Measurements from ENCODE around the gene TP53BP1. TPM values are rescaled to one million over a fixed set of nuclear protein-coding genes. Genes with fewer than 3 reads are reported as not detected.

TP53BP1 gene
- total and polyA plus RNA-seq, 2 donors = 17.5 to 29.8 TPM

DNA sequence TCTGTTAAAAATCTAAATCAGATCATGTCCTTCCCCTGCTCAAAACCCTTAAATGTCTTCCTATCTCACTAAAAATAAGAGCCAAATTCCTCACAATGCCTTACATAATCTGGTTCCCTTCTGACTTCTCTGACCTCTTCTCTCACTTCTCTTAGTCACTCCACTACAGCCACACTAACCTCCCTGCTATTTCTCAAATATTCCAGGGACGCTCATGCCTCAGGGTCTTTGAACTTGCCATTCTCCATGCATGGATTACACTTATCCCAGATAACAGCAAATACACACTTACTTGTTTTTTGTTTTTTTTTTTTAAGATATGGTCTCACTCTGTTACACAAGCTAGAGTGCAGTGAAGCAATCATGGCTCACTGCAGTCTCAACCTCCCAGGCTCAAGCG, 8.5 kb downstream of the TP53BP1 start:
- Histone ChIP-seq H3K4me1 (ENCODE audit: control insufficient read depth in 2 of 2, insufficient read depth in 2 of 2, low read length in 2 of 2) (peaks cover 4 to 7% of the 10 kb centered on the region in 2 donors), H3K27ac (ENCODE audit: low read depth in 1 of 2, low read length in 1 of 2) (no peak overlapping the region), H3K9me3 (ENCODE audit: control insufficient read depth in 2 of 2, insufficient read depth in 1 of 2, low read length in 1 of 2) (no peaks in the 10 kb centered on the region), H3K36me3 (ENCODE audit: control insufficient read depth in 2 of 2, insufficient read depth in 2 of 2, low read length in 1 of 2) (peaks cover 4 to 10% of the 10 kb centered on the region in 2 donors), H3K27me3 (ENCODE audit: control insufficient read depth in 2 of 2, insufficient read depth in 1 of 2, low read length in 1 of 2) (no peaks in the 10 kb centered on the region), H3K4me3 (ENCODE audit: low read length in 2 of 2) (no peak overlapping the region)
- over 99% methylated on average over 2 of the region's 2 CpGs for WGBS
- DNase-seq (ENCODE audit: low read depth in 6 of 9, low spot score in 9 of 9) = no peak

GRCh38 chr15:43483297-43484128, 9.4 kb downstream of the TP53BP1 start:
- DNase-seq (ENCODE audit: low read depth in 6 of 9, low spot score in 9 of 9) = peak in 1 of 9 donors; percentile 54
- no peaks in the 10 kb centered on the region for H3K27me3 ChIP-seq (ENCODE audit: control insufficient read depth in 2 of 2, insufficient read depth in 1 of 2, low read length in 1 of 2)
- H3K4me1 ChIP-seq (ENCODE audit: control insufficient read depth in 2 of 2, insufficient read depth in 2 of 2, low read length in 2 of 2) = no peaks in the 10 kb centered on the region
- no peak overlapping the region for H3K27ac ChIP-seq (ENCODE audit: low read depth in 1 of 2, low read length in 1 of 2)
- H3K36me3 ChIP-seq (ENCODE audit: control insufficient read depth in 2 of 2, insufficient read depth in 2 of 2, low read length in 1 of 2) = peaks cover 12 to 18% of the 10 kb centered on the region in 2 donors
- 96% methylated on average over 4 of the region's 4 CpGs for WGBS
- H3K4me3 ChIP-seq (ENCODE audit: low read length in 2 of 2) = no peak overlapping the region
- no peaks in the 10 kb centered on the region for H3K9me3 ChIP-seq (ENCODE audit: control insufficient read depth in 2 of 2, insufficient read depth in 1 of 2, low read length in 1 of 2)

DNA sequence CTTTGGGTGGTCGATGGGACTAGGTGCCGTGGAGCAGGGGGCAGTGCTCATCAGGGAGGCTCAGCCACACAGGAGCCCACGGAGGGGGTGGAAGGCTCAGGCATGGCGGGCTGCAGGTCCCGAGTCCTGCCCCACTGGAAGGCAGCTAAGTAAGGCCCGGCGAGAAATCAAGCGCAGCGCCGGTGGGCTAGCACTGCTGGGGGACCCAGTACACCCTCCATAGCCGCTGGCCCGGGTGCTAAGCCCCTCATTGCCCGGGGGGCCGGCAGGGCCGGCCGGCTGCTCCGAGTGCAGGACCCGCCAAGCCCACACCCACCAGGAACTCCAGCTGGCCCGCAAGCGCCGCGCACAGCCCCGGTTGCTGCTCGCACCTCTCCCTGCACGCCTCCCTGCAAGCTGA, 19.1 kb downstream of the TP53BP1 start:
- H3K9me3 ChIP-seq (ENCODE audit: control insufficient read depth in 2 of 2, insufficient read depth in 1 of 2, low read length in 1 of 2) = no peaks in the 10 kb centered on the region
- H3K27ac ChIP-seq (ENCODE audit: low read depth in 1 of 2, low read length in 1 of 2) = no peak overlapping the region
- H3K36me3 ChIP-seq (ENCODE audit: control insufficient read depth in 2 of 2, insufficient read depth in 2 of 2, low read length in 1 of 2) = peaks cover 40 to 57% of the 10 kb centered on the region in 2 donors
- no peaks in the 10 kb centered on the region for H3K4me1 ChIP-seq (ENCODE audit: control insufficient read depth in 2 of 2, insufficient read depth in 2 of 2, low read length in 2 of 2)
- 98% methylated on average over 25 of the region's 25 CpGs for WGBS
- no peak overlapping the region for H3K4me3 ChIP-seq (ENCODE audit: low read length in 2 of 2)
- no peak for DNase-seq (ENCODE audit: low read depth in 6 of 9, low spot score in 9 of 9)
- H3K27me3 ChIP-seq (ENCODE audit: control insufficient read depth in 2 of 2, insufficient read depth in 1 of 2, low read length in 1 of 2) = no peaks in the 10 kb centered on the region

DNA sequence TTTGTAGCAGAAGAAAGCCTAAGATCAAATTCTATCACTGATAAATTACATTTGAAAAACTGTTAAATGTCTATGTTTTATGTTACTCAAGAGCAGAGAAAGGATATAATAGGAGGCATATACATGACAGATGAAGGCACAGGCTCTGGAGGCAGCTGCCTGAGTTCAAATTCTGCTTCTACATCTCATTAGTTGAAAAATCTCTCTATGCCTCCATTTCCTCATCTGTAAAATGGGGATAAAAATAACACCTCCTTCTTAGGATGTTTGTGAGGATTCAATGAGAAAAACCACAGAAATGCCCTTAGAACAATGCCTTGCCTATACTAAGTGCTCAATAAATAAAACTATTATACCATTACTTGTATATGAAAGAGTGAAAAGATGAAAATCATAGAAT, 21.0 kb downstream of the TP53BP1 start:
- no peak overlapping the region for H3K4me3 ChIP-seq (ENCODE audit: low read length in 2 of 2)
- H3K36me3 ChIP-seq (ENCODE audit: control insufficient read depth in 2 of 2, insufficient read depth in 2 of 2, low read length in 1 of 2) = peaks cover 45 to 57% of the 10 kb centered on the region in 2 donors

GRCh38 chr15:43469867-43470266, 23.1 kb downstream of the TP53BP1 start:
- H3K27ac ChIP-seq (ENCODE audit: low read depth in 1 of 2, low read length in 1 of 2) = no peak overlapping the region
- no peaks in the 10 kb centered on the region for H3K9me3 ChIP-seq (ENCODE audit: control insufficient read depth in 2 of 2, insufficient read depth in 1 of 2, low read length in 1 of 2)
- 98% methylated on average over 3 of the region's 3 CpGs for WGBS
- no peaks in the 10 kb centered on the region for H3K27me3 ChIP-seq (ENCODE audit: control insufficient read depth in 2 of 2, insufficient read depth in 1 of 2, low read length in 1 of 2)
- H3K36me3 ChIP-seq (ENCODE audit: control insufficient read depth in 2 of 2, insufficient read depth in 2 of 2, low read length in 1 of 2) = peaks cover 39 to 44% of the 10 kb centered on the region in 2 donors
- DNase-seq (ENCODE audit: low read depth in 6 of 9, low spot score in 9 of 9) = no peak
- H3K4me1 ChIP-seq (ENCODE audit: control insufficient read depth in 2 of 2, insufficient read depth in 2 of 2, low read length in 2 of 2) = no peaks in the 10 kb centered on the region
- H3K4me3 ChIP-seq (ENCODE audit: low read length in 2 of 2) = no peak overlapping the region

More for the DNA sequence above, 21.0 kb downstream of the TP53BP1 start:
- Histone ChIP-seq H3K27me3 (ENCODE audit: control insufficient read depth in 2 of 2, insufficient read depth in 1 of 2, low read length in 1 of 2) (no peaks in the 10 kb centered on the region), H3K4me1 (ENCODE audit: control insufficient read depth in 2 of 2, insufficient read depth in 2 of 2, low read length in 2 of 2) (no peaks in the 10 kb centered on the region), H3K27ac (ENCODE audit: low read depth in 1 of 2, low read length in 1 of 2) (no peak overlapping the region), H3K9me3 (ENCODE audit: control insufficient read depth in 2 of 2, insufficient read depth in 1 of 2, low read length in 1 of 2) (no peaks in the 10 kb centered on the region)
- no peak for DNase-seq (ENCODE audit: low read depth in 6 of 9, low spot score in 9 of 9)

- Histone ChIP-seq H3K27ac (ENCODE audit: low read depth in 1 of 2, low read length in 1 of 2) (no peak overlapping the region), H3K9me3 (ENCODE audit: control insufficient read depth in 2 of 2, insufficient read depth in 1 of 2, low read length in 1 of 2) (no peaks in the 10 kb centered on the region), H3K4me3 (ENCODE audit: low read length in 2 of 2) (no peak overlapping the region), H3K36me3 (ENCODE audit: control insufficient read depth in 2 of 2, insufficient read depth in 2 of 2, low read length in 1 of 2) (peaks cover 33 to 39% of the 10 kb centered on the region in 2 donors), H3K4me1 (ENCODE audit: control insufficient read depth in 2 of 2, insufficient read depth in 2 of 2, low read length in 2 of 2) (no peaks in the 10 kb centered on the region), H3K27me3 (ENCODE audit: control insufficient read depth in 2 of 2, insufficient read depth in 1 of 2, low read length in 1 of 2) (no peaks in the 10 kb centered on the region)
- no peak for DNase-seq (ENCODE audit: low read depth in 6 of 9, low spot score in 9 of 9)
- 75% methylated on average over 2 of the region's 2 CpGs for WGBS
Observed at GRCh38 chr15:43465100-43465499, 27.9 kb downstream of the TP53BP1 start.

DNA sequence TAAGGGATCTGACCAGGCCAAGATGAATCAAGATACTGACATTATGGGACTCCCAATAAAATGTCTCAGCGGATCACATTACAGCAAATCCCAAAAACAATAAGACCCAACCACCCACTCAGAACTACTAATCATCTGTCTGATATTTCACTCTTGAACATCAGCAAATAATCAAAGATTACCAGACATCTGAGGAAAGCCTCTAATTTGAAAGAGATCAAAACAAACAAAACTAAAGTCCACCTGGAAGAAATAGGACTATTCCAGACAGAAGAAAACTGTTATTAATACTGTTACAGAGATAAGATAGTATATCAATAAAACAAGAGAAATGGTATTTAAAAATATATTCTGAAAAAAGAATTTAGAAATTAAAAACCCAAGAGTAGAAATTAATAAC, 29.0 kb downstream of the TP53BP1 start:
- Histone ChIP-seq H3K27ac (ENCODE audit: low read depth in 1 of 2, low read length in 1 of 2) (no peak overlapping the region), H3K27me3 (ENCODE audit: control insufficient read depth in 2 of 2, insufficient read depth in 1 of 2, low read length in 1 of 2) (no peaks in the 10 kb centered on the region), H3K9me3 (ENCODE audit: control insufficient read depth in 2 of 2, insufficient read depth in 1 of 2, low read length in 1 of 2) (no peaks in the 10 kb centered on the region), H3K4me1 (ENCODE audit: control insufficient read depth in 2 of 2, insufficient read depth in 2 of 2, low read length in 2 of 2) (no peaks in the 10 kb centered on the region), H3K36me3 (ENCODE audit: control insufficient read depth in 2 of 2, insufficient read depth in 2 of 2, low read length in 1 of 2) (peaks cover 25 to 35% of the 10 kb centered on the region in 2 donors), H3K4me3 (ENCODE audit: low read length in 2 of 2) (no peak overlapping the region)
- no peak for DNase-seq (ENCODE audit: low read depth in 6 of 9, low spot score in 9 of 9)
- 100% methylated on average over 1 of the region's 1 CpG for WGBS

DNA sequence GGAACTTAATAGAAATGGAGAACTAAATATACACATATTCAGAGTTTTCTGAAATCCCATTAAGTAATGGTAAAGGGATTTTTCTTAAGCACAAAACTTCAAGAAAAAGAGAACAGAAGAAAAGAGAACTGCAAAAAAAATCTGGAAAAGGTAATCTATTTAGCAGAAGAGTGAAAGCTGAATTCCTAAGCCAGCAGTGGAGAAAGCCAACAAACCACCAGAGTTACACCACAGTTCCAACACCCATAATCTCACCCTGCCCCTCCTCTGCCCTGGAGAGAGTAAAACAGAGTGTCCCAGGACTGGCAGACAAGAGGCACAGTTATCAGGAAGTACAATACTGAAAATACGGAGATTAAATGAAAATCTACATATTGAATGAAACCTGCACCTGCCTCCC, 29.4 kb downstream of the TP53BP1 start:
- 98% methylated on average over 1 of the region's 1 CpG for WGBS
- Histone ChIP-seq H3K4me3 (ENCODE audit: low read length in 2 of 2) (no peak overlapping the region), H3K27me3 (ENCODE audit: control insufficient read depth in 2 of 2, insufficient read depth in 1 of 2, low read length in 1 of 2) (no peaks in the 10 kb centered on the region), H3K36me3 (ENCODE audit: control insufficient read depth in 2 of 2, insufficient read depth in 2 of 2, low read length in 1 of 2) (peaks cover 23 to 40% of the 10 kb centered on the region in 2 donors), H3K27ac (ENCODE audit: low read depth in 1 of 2, low read length in 1 of 2) (no peak overlapping the region), H3K9me3 (ENCODE audit: control insufficient read depth in 2 of 2, insufficient read depth in 1 of 2, low read length in 1 of 2) (no peaks in the 10 kb centered on the region), H3K4me1 (ENCODE audit: control insufficient read depth in 2 of 2, insufficient read depth in 2 of 2, low read length in 2 of 2) (no peaks in the 10 kb centered on the region)
- DNase-seq (ENCODE audit: low read depth in 6 of 9, low spot score in 9 of 9) = no peak

- Histone ChIP-seq H3K36me3 (ENCODE audit: control insufficient read depth in 2 of 2, insufficient read depth in 2 of 2, low read length in 1 of 2) (peaks cover 6 to 11% of the 10 kb centered on the region in 2 donors), H3K4me1 (ENCODE audit: control insufficient read depth in 2 of 2, insufficient read depth in 2 of 2, low read length in 2 of 2) (no peaks in the 10 kb centered on the region), H3K9me3 (ENCODE audit: control insufficient read depth in 2 of 2, insufficient read depth in 1 of 2, low read length in 1 of 2) (no peaks in the 10 kb centered on the region), H3K27me3 (ENCODE audit: control insufficient read depth in 2 of 2, insufficient read depth in 1 of 2, low read length in 1 of 2) (no peaks in the 10 kb centered on the region), H3K4me3 (ENCODE audit: low read length in 2 of 2) (no peak overlapping the region), H3K27ac (ENCODE audit: low read depth in 1 of 2, low read length in 1 of 2) (no peak overlapping the region)
- no peak for DNase-seq (ENCODE audit: low read depth in 6 of 9, low spot score in 9 of 9)
- 97% methylated on average over 1 of the region's 1 CpG for WGBS
Observed at GRCh38 chr15:43449981-43450380, 43.0 kb downstream of the TP53BP1 start.
